Right lung (tissue), 5 donors: ENCODE results near the gene ANXA4. TPM values are rescaled to one million over a fixed set of nuclear protein-coding genes. Genes with fewer than 3 reads are reported as not detected.
"Not testable (repeated sequence)": the region's sequence is repeated elsewhere in the genome, so short reads cannot be mapped to it uniquely, and the experiment has no call there.

ENCODE experiments used
- DNase-seq, 2 donors: peaks; one replicate each; pipeline ENCODE4 v3.0.0-alpha.2; 2013
- polyA plus RNA-seq, 5 donors: library from polyadenylated mRNA; unstranded; fragments of 120-200 nt; gene quantifications; one replicate each; pipeline versions ENCODE4 v1.2.1 to v1.2.3, GENCODE V29; 2013; ENCODE audit warnings: inconsistent platforms in 1 of 5, low replicate concordance in 1 of 5; ENCODE audit not compliant: insufficient read length in 5 of 5, insufficient read depth in 1 of 5

ANXA4 gene
- polyA plus RNA-seq, 5 donors: 77.3 to 102 (median 85.8) TPM

- no peak for DNase-seq
These were observed 3.1 kb downstream of the ANXA4 start for GRCh38 chr2:69745035-69745434.

- no peak for DNase-seq
These were observed 8.3 kb downstream of the ANXA4 start for GRCh38 chr2:69750246-69750645.

GRCh38 chr2:69753659-69754363, 11.9 kb downstream of the ANXA4 start:
- no peak for DNase-seq

- DNase-seq: no peak
These were observed 12.7 kb downstream of the ANXA4 start for GRCh38 chr2:69754633-69755032.

GRCh38 chr2:69755862-69756467, 14.0 kb downstream of the ANXA4 start:
- no peak for DNase-seq

GRCh38 chr2:69762025-69762424, 20.1 kb downstream of the ANXA4 start:
- DNase-seq: no peak

GRCh38 chr2:69762513-69763494, 20.9 kb downstream of the ANXA4 start:
- no peak for DNase-seq

GRCh38 chr2:69763831-69764230, 21.9 kb downstream of the ANXA4 start:
- DNase-seq: not testable (repeated sequence)

- no peak for DNase-seq
These were observed 22.6 kb downstream of the ANXA4 start for GRCh38 chr2:69764286-69765095.

- no peak for DNase-seq
These were observed 23.1 kb downstream of the ANXA4 start for GRCh38 chr2:69765096-69765380.

- DNase-seq: no peak
These were observed 24.1 kb downstream of the ANXA4 start for GRCh38 chr2:69766014-69766413.

GRCh38 chr2:69767034-69767433, 25.1 kb downstream of the ANXA4 start:
- DNase-seq: peak; percentile 67 to 76

- DNase-seq: no peak
These were observed 26.3 kb downstream of the ANXA4 start for GRCh38 chr2:69768235-69768634.

- DNase-seq: no peak
These were observed 26.9 kb downstream of the ANXA4 start for GRCh38 chr2:69768789-69769188.

- DNase-seq: no peak
These were observed 27.3 kb downstream of the ANXA4 start for GRCh38 chr2:69769272-69769671.

- no peak for DNase-seq
These were observed 28.3 kb downstream of the ANXA4 start for GRCh38 chr2:69770193-69770702.

GRCh38 chr2:69770747-69771146, 28.8 kb downstream of the ANXA4 start:
- no peak for DNase-seq

- DNase-seq: no peak
These were observed 29.5 kb downstream of the ANXA4 start for GRCh38 chr2:69771461-69771860.

- DNase-seq: no peak
These were observed 31.3 kb downstream of the ANXA4 start for GRCh38 chr2:69773206-69773605.

GRCh38 chr2:69774258-69774983, 32.5 kb downstream of the ANXA4 start:
- not testable (repeated sequence) for DNase-seq
